Retinal pigment epithelial cell (primary cell): Measurements from ENCODE around the gene PBX4.

Source experiments
- DNase-seq: peaks from one replicate; pipeline ENCODE4 v3.0.0-alpha.2; 2010; ENCODE audit warnings: low read depth
- H3K4me3 ChIP-seq: 2 replicates; pipeline ENCODE4 v1.5.1; 2011; ENCODE audit warnings: mild to moderate bottlenecking, low read length, control low read depth, moderate library complexity
- TF ChIP-seq, protein P1 (sequence below): conservative IDR thresholded peaks from 2 replicates; pipeline ENCODE4 v1.5.1; 2011; ENCODE audit warnings: low read depth, low read length, control low read depth, inconsistent platforms

PBX4 gene

DNA sequence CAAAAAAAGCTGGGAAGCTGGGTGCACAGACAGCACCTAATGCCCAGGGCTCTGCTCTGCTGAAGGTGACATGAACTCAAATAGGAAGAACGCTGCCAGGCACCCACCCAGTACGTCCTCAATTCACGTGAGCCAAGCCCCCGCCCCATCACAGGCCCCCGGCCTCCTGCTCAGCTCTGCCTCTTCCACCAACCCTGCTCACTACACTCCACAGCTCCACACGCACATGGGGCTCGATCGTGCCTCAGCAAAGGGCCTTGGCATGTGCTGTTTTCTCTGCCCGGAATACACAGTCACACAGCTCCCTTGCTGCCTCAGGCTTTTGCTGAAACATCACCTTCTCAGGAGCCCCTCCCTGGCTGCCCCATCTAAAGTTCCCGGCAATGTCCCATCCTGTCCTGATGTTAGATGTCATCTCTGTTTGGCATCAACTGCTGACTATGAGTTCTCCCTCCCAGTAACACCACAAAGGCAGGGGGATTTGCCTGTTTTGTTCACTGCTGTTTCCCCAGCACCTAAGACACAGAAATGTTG is 42.7 kb upstream of the PBX4 start:
- H3K4me3 ChIP-seq: no peak overlapping the region
- DNase-seq: no peak
- TF ChIP-seq, protein P1, sequence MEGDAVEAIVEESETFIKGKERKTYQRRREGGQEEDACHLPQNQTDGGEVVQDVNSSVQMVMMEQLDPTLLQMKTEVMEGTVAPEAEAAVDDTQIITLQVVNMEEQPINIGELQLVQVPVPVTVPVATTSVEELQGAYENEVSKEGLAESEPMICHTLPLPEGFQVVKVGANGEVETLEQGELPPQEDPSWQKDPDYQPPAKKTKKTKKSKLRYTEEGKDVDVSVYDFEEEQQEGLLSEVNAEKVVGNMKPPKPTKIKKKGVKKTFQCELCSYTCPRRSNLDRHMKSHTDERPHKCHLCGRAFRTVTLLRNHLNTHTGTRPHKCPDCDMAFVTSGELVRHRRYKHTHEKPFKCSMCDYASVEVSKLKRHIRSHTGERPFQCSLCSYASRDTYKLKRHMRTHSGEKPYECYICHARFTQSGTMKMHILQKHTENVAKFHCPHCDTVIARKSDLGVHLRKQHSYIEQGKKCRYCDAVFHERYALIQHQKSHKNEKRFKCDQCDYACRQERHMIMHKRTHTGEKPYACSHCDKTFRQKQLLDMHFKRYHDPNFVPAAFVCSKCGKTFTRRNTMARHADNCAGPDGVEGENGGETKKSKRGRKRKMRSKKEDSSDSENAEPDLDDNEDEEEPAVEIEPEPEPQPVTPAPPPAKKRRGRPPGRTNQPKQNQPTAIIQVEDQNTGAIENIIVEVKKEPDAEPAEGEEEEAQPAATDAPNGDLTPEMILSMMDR: no peak

DNA sequence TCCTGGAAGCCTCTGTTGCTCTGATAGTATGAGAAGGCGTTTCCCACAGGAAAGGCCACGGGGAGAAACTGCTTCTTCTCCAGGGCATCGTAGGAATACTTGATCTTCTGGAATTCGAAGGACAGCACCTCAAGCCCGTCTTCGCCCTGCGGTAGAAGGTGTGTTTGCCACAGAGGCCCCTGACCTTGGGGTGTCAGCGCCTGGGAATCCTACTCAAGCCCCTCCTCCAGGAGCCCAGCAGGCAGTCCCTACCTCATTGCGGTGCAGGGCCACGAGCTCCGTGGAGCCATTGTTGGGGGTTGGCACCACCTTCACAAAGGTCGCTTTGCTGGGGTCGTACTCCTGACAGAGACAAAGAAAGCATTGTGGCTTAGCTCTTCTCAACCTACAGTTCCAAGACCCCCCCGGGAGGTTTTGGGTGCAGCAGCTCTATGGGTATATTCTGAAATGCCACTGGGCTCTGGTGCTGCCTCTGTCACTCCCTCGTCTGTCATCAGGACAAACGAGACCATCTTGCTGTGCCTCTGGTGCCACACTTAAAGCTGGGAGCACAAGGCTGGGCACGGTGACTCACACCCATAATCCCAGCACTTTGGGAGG is 41.3 kb upstream of the PBX4 start:
- DNase-seq: no peak
- no peak overlapping the region for H3K4me3 ChIP-seq
- TF ChIP-seq, protein P1: no peak

DNA sequence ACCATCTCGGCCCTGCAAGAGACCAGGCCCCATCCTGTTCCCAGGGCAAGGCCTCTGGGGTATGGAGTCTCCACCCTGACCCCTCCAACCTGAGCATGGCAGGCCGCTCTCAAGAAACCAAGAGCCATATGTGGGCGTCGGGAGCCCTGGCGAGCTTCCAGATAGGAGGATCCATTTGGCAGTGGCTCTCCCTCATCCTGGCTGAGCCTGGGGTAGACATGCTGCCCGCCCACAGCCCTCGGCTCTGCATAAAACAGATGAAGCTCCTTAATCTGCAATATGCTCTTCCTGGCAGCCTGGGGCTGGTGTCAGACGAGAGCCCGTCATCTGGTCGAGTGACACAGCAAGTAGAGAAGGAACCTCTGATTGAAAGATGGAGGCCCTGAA is 38.9 kb upstream of the PBX4 start:
- TF ChIP-seq, protein P1: no peak
- no peak for DNase-seq
- H3K4me3 ChIP-seq: no peak overlapping the region

DNA sequence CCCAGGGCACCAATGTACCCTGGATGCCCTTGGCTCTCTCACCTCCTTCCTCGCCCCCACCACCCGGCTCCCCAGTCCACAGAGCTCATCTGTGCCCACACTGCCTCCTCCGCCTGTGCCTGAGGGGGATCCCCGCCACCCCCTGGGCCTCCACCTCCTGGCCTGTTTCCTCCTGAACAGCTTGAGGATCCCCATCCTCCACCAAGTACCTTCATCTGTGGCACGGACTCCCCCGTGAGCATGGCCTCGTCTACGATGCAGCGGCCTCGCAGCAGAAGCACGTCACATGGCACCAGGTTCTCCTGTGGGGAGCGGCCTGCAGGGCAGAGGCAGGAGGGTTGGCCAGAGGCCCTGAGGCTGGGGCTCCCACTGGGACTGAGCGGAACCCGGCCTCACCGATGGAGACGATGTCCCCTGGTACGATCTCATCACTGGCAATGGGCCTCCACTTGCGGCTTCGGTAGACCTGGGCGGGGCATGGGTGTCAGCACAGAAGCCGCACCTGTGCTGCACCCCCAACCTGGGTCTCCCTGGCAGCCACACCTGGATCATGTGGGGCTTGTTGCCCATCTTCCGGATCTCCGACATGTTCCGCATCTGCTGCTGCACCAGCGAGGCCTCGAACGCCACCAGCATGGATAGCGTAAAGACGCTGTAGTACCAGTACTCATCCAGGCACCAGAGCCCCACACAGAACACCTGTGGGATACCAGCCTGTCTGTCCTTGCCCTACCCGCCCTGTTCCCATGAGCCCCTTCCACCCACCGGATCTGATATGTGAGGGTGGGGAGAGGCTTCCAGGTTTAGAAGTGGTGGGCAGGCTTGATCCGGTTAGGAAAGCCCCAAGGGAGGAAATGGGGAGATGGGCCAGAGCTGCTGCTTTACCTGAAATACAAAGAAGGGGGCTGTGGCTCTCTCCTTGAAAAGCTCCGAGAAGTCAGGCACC is 38.2 kb upstream of the PBX4 start:
- TF ChIP-seq, protein P1: no peak
- no peak for DNase-seq
- no peak overlapping the region for H3K4me3 ChIP-seq

DNA sequence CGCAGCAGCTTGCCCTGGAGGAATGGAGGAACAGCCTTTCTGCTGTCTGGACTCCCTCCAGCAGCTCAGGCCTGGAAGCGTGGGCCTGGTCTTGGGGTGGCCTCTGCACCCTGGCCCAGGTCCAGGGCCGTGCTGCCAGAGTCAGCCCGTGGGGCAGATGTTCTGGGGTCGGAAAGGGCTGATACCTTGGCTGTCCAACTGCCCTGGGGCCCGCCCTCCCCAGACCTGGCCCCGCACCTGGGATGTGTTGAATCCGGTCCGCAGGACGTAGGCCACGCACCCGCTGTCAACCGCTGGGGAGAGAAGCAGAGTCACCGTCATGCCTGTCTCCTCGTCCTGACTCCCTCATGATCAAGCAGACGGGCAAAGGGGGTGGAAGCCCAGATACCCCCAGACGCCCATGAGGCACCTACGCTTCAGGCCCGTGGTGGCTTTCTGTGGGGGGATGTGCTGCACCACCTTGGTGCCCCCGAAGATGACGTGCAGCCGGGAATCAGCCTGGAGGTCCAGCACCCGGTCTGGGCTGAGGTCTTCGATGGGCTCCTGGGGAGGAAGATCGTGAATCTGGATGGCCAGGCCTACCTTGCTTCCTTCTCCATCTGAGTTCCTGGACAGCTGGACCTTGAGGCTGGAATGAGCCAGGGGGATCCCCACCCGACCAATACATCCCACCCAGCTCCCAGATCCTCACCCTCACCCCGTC is 37.3 kb upstream of the PBX4 start:
- no peak for DNase-seq
- H3K4me3 ChIP-seq: no peak overlapping the region
- TF ChIP-seq, protein P1: no peak

DNA sequence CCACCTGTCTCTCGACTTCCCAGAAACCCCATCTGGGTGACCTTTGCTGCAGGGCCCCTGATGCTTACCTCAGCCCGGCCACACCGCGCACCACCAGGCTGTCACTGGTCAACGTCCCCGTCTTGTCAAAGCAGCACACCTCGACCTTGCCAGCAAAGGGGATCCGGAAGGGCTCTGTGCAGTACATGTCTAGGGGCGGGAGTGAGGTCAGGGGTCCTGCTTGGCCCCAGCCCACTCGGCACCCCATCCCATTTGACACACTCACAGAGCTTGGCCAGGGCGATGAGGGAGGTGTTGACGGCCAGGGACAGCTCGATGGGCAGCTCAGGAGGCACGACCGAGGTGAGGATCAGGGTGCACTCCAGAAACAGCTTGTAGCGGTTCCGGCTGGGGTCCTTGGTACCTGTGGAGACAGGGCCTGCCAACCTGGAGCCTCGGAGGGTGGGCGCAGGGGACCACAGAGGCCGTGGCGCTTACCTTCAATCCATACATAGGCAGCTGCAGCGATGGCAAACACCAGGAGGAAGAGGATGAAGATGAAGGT is 36.6 kb upstream of the PBX4 start:
- TF ChIP-seq, protein P1: no peak
- no peak overlapping the region for H3K4me3 ChIP-seq
- no peak for DNase-seq
